Bronchial epithelial cell (primary cell): Measurements from ENCODE around the gene UMODL1. TPM values are rescaled to one million over a fixed set of nuclear protein-coding genes. Genes with fewer than 3 reads are reported as not detected.

Source experiments
- DNase-seq: peaks from one replicate; pipeline ENCODE4 v3.0.0-alpha.2; 2010; ENCODE audit warnings: low read depth
- FAIRE-seq: peaks from 2 replicates; lab custom pipeline; 2011; peaks lifted over from hg19 to GRCh38; lab: Jason Lieb, UNC
- H3K27me3 ChIP-seq: 2 replicates; pipeline ENCODE4 v1.5.1; 2011; ENCODE audit warnings: low read length; ENCODE audit not compliant: control insufficient read depth, insufficient read depth
- H3K36me3 ChIP-seq: 2 replicates; pipeline ENCODE4 v1.5.1; 2011; ENCODE audit warnings: low read length; ENCODE audit not compliant: control insufficient read depth, insufficient read depth
- H3K4me3 ChIP-seq: 2 replicates; pipeline ENCODE4 v1.5.1; 2011; ENCODE audit warnings: mild to moderate bottlenecking, low read depth, low read length, control low read depth
- total RNA-seq: library from RNA; depleted of rRNA; stranded (reverse); fragments of >200 nt; gene quantifications from 2 replicates; pipeline ENCODE4 v1.2.1, GENCODE V29; 2014
- TF ChIP-seq, protein P1 (sequence below): IDR thresholded peaks from 2 replicates; pipeline ENCODE4 v1.5.1; 2011; ENCODE audit warnings: mild to moderate bottlenecking, moderate library complexity, low read length, control low read depth, inconsistent platforms; ENCODE audit not compliant: insufficient read depth, severe bottlenecking

The UMODL1 gene
- total RNA-seq, 1 donor from 2014 or later = not detected

DNA sequence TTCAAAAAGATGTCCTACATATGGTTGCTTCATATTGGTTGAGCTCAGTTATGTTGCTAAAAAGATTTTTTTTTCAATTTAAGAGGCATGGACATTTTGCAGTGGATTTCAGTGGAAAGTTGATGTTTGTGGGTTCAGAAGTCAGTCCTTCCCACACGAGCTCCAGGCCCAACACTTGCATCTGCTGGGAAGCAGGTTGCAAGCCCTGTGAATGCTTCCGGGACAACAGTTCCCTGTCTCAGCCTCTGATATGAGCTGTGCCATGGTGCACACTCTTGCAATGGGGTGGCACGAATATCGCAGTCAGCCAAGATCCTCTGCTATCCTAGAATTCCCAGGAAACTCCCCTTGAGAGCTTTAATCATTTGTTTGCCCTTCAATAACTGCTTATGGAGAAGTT is 117.5 kb downstream of the UMODL1 start:
- no peaks in the 10 kb centered on the region for H3K36me3 ChIP-seq
- TF ChIP-seq, protein P1, sequence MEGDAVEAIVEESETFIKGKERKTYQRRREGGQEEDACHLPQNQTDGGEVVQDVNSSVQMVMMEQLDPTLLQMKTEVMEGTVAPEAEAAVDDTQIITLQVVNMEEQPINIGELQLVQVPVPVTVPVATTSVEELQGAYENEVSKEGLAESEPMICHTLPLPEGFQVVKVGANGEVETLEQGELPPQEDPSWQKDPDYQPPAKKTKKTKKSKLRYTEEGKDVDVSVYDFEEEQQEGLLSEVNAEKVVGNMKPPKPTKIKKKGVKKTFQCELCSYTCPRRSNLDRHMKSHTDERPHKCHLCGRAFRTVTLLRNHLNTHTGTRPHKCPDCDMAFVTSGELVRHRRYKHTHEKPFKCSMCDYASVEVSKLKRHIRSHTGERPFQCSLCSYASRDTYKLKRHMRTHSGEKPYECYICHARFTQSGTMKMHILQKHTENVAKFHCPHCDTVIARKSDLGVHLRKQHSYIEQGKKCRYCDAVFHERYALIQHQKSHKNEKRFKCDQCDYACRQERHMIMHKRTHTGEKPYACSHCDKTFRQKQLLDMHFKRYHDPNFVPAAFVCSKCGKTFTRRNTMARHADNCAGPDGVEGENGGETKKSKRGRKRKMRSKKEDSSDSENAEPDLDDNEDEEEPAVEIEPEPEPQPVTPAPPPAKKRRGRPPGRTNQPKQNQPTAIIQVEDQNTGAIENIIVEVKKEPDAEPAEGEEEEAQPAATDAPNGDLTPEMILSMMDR = no peak
- FAIRE-seq (no peak), DNase-seq (no peak)
- no peaks in the 10 kb centered on the region for H3K27me3 ChIP-seq
- no peak overlapping the region for H3K4me3 ChIP-seq

DNA sequence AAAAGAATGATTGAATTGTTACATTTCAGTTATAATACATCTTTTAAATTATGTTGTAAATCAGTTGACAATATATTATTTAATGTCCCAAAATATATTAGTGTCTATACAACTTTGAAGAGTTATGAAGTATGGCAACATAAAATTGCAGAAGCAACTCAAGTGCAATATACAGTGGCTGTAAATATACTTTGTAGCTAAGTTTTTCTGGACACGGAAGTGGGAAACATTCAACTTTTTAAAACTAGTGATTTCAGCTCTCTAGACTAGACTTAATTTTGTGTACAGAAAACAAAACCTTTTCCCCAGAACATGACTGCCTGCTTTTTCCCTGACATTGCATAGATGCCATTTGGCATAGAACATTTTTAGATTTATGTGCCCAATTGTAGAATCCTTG is 118.3 kb downstream of the UMODL1 start:
- Histone ChIP-seq H3K4me3 (no peak overlapping the region), H3K27me3 (no peaks in the 10 kb centered on the region), H3K36me3 (no peaks in the 10 kb centered on the region)
- DNase-seq (no peak), FAIRE-seq (no peak)
- TF ChIP-seq, protein P1 = no peak

DNA sequence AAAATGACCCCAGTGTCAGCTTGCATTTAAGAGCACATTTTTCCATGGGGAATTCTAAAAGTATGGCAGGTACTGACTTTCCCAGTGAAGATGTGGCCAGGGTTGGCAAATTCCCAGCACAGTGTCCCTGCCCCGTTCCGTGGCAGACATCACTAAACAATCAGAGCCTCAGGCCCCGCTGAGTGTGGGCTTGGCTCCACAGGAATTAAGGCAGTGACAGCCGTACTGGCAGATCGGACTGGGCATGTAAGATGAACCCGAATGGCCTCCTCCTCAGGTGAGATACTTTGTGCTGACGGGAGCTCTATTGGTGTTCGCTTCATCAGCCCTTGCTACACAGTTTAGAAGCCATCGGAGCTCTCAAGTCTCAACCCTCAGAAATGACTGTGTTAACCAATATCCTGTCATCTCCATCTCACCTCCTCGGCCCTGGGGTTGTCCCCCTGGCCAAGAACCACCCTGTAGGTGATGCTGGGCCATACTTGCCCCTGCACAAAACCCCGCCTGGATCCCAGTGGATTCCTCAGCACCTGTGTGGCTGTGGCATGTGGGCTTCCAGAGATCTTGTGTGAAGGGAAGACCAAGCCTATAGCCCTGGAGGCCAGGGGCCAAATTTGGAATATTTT is 118.9 kb downstream of the UMODL1 start:
- Histone ChIP-seq H3K36me3 (no peaks in the 10 kb centered on the region), H3K4me3 (no peak overlapping the region), H3K27me3 (no peaks in the 10 kb centered on the region)
- FAIRE-seq = no peak
- TF ChIP-seq, protein P1 = no peak
- no peak for DNase-seq

DNA sequence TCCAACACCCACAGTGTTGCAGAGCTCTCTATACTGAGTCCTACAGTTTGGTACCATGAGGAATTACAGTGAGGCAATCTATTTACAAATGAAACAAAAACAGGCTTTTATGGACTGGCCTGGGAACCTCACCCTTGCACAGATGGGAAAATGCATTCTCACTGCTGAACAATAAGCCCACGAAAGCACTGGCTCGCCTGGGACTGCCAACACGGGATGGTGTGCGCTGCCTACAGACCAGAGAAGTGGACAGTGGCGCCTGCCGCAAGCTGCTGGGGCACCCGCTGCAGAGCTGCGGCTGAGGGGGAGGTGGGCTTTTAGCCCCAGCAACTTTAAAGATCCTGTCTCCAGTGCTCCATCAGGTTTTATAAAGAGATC is 119.4 kb downstream of the UMODL1 start:
- TF ChIP-seq, protein P1 = no peak
- Histone ChIP-seq H3K4me3 (no peak overlapping the region), H3K36me3 (no peaks in the 10 kb centered on the region), H3K27me3 (no peaks in the 10 kb centered on the region)
- FAIRE-seq (no peak), DNase-seq (no peak)

DNA sequence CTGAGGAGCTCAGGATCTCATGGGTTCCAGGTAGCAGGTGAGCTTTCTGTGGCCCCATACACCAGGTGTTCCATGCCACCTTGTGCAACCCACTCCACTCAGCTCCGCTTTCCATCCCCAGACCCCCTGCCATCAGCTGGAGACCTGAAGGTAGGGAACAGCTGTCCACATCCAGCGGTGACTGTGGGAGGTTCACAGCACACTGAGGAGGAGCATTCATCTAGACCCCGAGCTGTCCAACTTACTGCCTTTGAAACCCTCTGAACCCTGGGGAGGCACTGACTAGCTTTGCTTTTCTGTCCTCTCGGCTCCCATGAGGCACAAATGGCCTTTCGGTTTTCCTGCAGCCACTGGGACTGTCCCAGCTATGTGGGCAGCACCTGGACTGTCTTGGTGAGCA is 119.9 kb downstream of the UMODL1 start:
- DNase-seq = no peak
- TF ChIP-seq, protein P1 = no peak
- FAIRE-seq = no peak
- no peaks in the 10 kb centered on the region for H3K27me3 ChIP-seq
- no peaks in the 10 kb centered on the region for H3K36me3 ChIP-seq
- no peak overlapping the region for H3K4me3 ChIP-seq
